HepG2 (cell line): ENCODE data around the gene PLPPR2. TPM values are rescaled to one million over a fixed set of nuclear protein-coding genes. Genes with fewer than 3 reads are reported as not detected.
A peak's percentile ranks its signal among the peaks of the same experiment; 100 is the strongest.

ENCODE experiments used
- EEA1 ChIP-seq: sonication (generic); formaldehyde crosslinking; IDR thresholded peaks from 2 replicates; pipeline ENCODE4 v1.5.1; 2020; ENCODE audit warnings: mild to moderate bottlenecking, missing genetic modification reagents, borderline replicate concordance
- GABPB1 ChIP-seq: IDR thresholded peaks from 2 replicates; pipeline ENCODE4 v1.6.1; 2016; ENCODE audit warnings: mild to moderate bottlenecking, missing genetic modification reagents, moderate library complexity, missing compliant biosample characterization
- HDAC1 ChIP-seq: sonication (generic); formaldehyde crosslinking; IDR thresholded peaks from 2 replicates; pipeline ENCODE4 v1.5.1; 2020; ENCODE audit warnings: mild to moderate bottlenecking, missing genetic modification reagents
- HDAC2 ChIP-seq: sonication (generic); formaldehyde crosslinking; IDR thresholded peaks from 2 replicates; pipeline ENCODE4 v1.4.0; 2020; ENCODE audit warnings: missing genetic modification reagents
- HMG20A ChIP-seq: IDR thresholded peaks from 2 replicates; pipeline ENCODE4 v1.6.1; 2016; ENCODE audit warnings: borderline replicate concordance
- HOXA7 ChIP-seq: sonication (generic); formaldehyde crosslinking; IDR thresholded peaks from 2 replicates; pipeline ENCODE4 v1.8.1; 2022; ENCODE audit warnings: mild to moderate bottlenecking, missing genetic modification reagents, moderate library complexity
- NFRKB ChIP-seq: fragments of 450-650 bp; IDR thresholded peaks from 2 replicates; pipeline ENCODE4 v1.6.1; 2017
- SMAD3 ChIP-seq: sonication (generic); formaldehyde crosslinking; IDR thresholded peaks from 2 replicates; pipeline ENCODE4 v1.4.0; 2020; ENCODE audit warnings: missing genetic modification reagents
- SNAPC2 ChIP-seq: sonication (generic); formaldehyde crosslinking; IDR thresholded peaks from 2 replicates; pipeline ENCODE4 v1.8.1; 2022; ENCODE audit warnings: mild to moderate bottlenecking, missing genetic modification reagents
- SRF ChIP-seq: IDR thresholded peaks from 2 replicates; pipeline ENCODE4 v1.6.1; 2011; ENCODE audit warnings: mild to moderate bottlenecking, low read depth, low read length, moderate library complexity
- U2AF1 ChIP-seq: fragments of 200-400 bp; formaldehyde crosslinking; optimal IDR thresholded peaks from 2 replicates; pipeline ENCODE3; 2017; ENCODE audit warnings: mild to moderate bottlenecking, low read depth, low read length
- ZBTB3 ChIP-seq: sonication (generic); formaldehyde crosslinking; IDR thresholded peaks from 2 replicates; pipeline ENCODE4 v1.4.0; 2020; ENCODE audit warnings: low read depth, mild to moderate bottlenecking, moderate library complexity, missing genetic modification reagents, borderline replicate concordance
- ZBTB38 ChIP-seq: sonication (generic); formaldehyde crosslinking; IDR thresholded peaks from 2 replicates; pipeline ENCODE4 v1.5.1; 2020; ENCODE audit warnings: mild to moderate bottlenecking, missing genetic modification reagents
- ZNF101 ChIP-seq: sonication (generic); formaldehyde crosslinking; IDR thresholded peaks from 2 replicates; pipeline ENCODE4 v1.4.0; 2020; ENCODE audit warnings: mild to moderate bottlenecking, low read depth, missing genetic modification reagents, borderline replicate concordance
- ZNF124 ChIP-seq: sonication (generic); formaldehyde crosslinking; IDR thresholded peaks from 2 replicates; pipeline ENCODE4 v1.4.0; 2020; ENCODE audit warnings: missing genetic modification reagents
- ZNF337 ChIP-seq: sonication (generic); formaldehyde crosslinking; IDR thresholded peaks from 2 replicates; pipeline ENCODE4 v1.5.1; 2020; ENCODE audit warnings: missing genetic modification reagents, low read depth, mild to moderate bottlenecking, borderline replicate concordance
- ZNF432 ChIP-seq: sonication (generic); formaldehyde crosslinking; IDR thresholded peaks from 2 replicates; pipeline ENCODE4 v1.5.0; 2020; ENCODE audit warnings: missing genetic modification reagents, mild to moderate bottlenecking, borderline replicate concordance
- ZNF557 ChIP-seq: sonication (generic); formaldehyde crosslinking; IDR thresholded peaks from 2 replicates; pipeline ENCODE4 v1.4.0; 2020; ENCODE audit warnings: missing genetic modification reagents
- polyA plus RNA-seq, 8 experiments: library from polyadenylated mRNA; depleted of rRNA in 3 of 8; stranded (reverse) in 7 of 8; unstranded in 1 of 8; fragments of >200 nt; fragmentation: Illumina TruSeq in 4 of 8; extraction: Trizol in 4 of 8; gene quantifications; 2 replicates each; pipeline versions ENCODE4 v1.2.1 to v1.2.3, GENCODE V29; 2011 to 2016; ENCODE audit warnings: low read depth in 4 of 8, missing spikeins in 1 of 8, mixed read lengths in 1 of 8; ENCODE audit not compliant: insufficient read depth in 1 of 8
- total RNA-seq, 5 experiments: library from RNA; depleted of rRNA; stranded (reverse); fragments of >200 nt; fragmentation: Illumina TruSeq; extraction: Trizol; gene quantifications; 2 replicates each; pipeline ENCODE4 v1.2.3, GENCODE V29; 2016; ENCODE audit warnings: low read depth in 1 of 5
- TF ChIP-seq, protein P1 (sequence below): IDR thresholded peaks from 2 replicates; pipeline ENCODE4 v1.6.1; 2016; ENCODE audit warnings: control low read depth
- TF ChIP-seq, protein P2 (sequence below): sonication (generic); formaldehyde crosslinking; IDR thresholded peaks from 2 replicates; pipeline ENCODE4 v1.4.0; 2020; ENCODE audit warnings: missing genetic modification reagents, low read depth, mild to moderate bottlenecking, borderline replicate concordance
- TF ChIP-seq, protein P3 (sequence below): sonication (generic); formaldehyde crosslinking; conservative IDR thresholded peaks from 2 replicates; pipeline ENCODE4 v1.8.0; 2022; ENCODE audit warnings: missing genetic modification reagents
- TF ChIP-seq, protein P4 (sequence below): sonication (generic); formaldehyde crosslinking; IDR thresholded peaks from 2 replicates; pipeline ENCODE4 v1.4.0; 2020; ENCODE audit warnings: mild to moderate bottlenecking, missing genetic modification reagents
- TF ChIP-seq, protein P5 (sequence below): sonication (generic); formaldehyde crosslinking; IDR thresholded peaks from 2 replicates; pipeline ENCODE4 v1.5.0; 2020; ENCODE audit warnings: missing genetic modification reagents
- TF ChIP-seq, protein P6 (sequence below): sonication (generic); formaldehyde crosslinking; conservative IDR thresholded peaks from 2 replicates; pipeline ENCODE4 v1.5.0; 2020; ENCODE audit warnings: missing genetic modification reagents

Gene PLPPR2
- total and polyA plus RNA-seq, 2 of the 13 experiments (the other 11 are each of a cell fraction or from before 2014, with no cell fraction given): 1.5 to 2.1 TPM

DNA sequence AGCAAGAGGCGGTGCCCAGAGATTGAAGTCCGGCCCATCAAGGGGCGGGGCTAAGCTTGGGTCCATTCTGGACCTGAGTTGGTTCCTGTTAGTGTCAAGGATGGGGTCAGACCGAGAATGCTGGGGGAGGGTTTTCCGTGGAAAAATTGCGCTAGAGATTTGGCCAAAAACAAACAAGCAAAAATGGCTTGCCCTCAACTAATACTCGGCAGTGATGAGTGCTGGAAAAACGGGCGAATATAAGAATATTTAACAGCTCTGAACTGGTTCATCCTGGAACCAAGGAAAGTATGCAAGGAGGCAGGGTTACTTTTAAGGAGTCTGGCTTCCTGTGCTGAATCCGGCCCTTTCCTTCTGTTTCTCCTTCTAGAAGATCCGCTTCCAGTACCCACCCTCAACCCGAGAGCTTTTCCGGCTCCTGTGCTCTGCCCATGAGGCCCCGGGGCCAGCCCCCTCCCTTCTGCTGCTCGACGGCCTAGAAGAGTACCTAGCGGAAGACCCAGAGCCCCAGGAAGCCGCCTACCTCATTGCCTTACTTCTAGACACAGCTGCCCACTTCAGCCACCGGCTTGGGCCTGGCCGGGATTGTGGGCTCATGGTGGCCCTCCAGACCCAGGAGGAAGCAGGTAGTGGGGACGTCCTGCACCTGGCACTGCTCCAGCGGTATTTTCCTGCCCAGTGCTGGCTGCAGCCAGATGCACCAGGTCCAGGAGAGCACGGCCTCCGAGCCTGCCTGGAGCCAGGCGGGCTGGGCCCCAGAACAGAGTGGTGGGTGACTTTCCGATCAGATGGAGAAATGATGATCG lies 20.1 kb downstream of the PLPPR2 start (continued):
- no peak for TF ChIP-seq ZNF432 (CRISPR knock-in tag)
- no peak for TF ChIP-seq HMG20A (CRISPR knock-in tag)
- TF ChIP-seq, protein P1, sequence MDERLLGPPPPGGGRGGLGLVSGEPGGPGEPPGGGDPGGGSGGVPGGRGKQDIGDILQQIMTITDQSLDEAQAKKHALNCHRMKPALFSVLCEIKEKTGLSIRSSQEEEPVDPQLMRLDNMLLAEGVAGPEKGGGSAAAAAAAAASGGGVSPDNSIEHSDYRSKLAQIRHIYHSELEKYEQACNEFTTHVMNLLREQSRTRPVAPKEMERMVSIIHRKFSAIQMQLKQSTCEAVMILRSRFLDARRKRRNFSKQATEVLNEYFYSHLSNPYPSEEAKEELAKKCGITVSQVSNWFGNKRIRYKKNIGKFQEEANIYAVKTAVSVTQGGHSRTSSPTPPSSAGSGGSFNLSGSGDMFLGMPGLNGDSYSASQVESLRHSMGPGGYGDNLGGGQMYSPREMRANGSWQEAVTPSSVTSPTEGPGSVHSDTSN (CRISPR knock-in tag): no peak
- TF ChIP-seq, protein P2, sequence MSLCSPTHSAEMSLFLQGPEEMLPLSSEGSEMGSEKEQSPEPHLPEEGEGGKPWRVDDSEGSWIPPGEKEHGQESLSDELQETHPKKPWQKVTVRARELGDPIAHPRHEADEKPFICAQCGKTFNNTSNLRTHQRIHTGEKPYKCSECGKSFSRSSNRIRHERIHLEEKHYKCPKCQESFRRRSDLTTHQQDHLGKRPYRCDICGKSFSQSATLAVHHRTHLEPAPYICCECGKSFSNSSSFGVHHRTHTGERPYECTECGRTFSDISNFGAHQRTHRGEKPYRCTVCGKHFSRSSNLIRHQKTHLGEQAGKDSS (CRISPR knock-in tag): no peak
- TF ChIP-seq GABPB1 (CRISPR knock-in tag): no peak; the same call in 1 of the 2 replicates
- no peak for TF ChIP-seq ZNF124
- TF ChIP-seq ZBTB38 (CRISPR knock-in tag): 0 out of 2 replicates have a peak, but pooled peaks have one; percentile 48
- peak; percentile 36 for TF ChIP-seq HDAC2 (CRISPR knock-in tag)
- TF ChIP-seq ZNF337: no peak
- TF ChIP-seq, protein P3, sequence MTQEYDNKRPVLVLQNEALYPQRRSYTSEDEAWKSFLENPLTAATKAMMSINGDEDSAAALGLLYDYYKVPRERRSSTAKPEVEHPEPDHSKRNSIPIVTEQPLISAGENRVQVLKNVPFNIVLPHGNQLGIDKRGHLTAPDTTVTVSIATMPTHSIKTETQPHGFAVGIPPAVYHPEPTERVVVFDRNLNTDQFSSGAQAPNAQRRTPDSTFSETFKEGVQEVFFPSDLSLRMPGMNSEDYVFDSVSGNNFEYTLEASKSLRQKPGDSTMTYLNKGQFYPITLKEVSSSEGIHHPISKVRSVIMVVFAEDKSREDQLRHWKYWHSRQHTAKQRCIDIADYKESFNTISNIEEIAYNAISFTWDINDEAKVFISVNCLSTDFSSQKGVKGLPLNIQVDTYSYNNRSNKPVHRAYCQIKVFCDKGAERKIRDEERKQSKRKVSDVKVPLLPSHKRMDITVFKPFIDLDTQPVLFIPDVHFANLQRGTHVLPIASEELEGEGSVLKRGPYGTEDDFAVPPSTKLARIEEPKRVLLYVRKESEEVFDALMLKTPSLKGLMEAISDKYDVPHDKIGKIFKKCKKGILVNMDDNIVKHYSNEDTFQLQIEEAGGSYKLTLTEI (CRISPR knock-in tag): no peak
- TF ChIP-seq HDAC1: peak; percentile 45; the same call in 1 of the 2 replicates
- no peak for TF ChIP-seq ZNF101
- no peak for TF ChIP-seq ZBTB3 (CRISPR knock-in tag)
- TF ChIP-seq, protein P4, sequence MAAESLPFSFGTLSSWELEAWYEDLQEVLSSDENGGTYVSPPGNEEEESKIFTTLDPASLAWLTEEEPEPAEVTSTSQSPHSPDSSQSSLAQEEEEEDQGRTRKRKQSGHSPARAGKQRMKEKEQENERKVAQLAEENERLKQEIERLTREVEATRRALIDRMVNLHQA: no peak
- TF ChIP-seq HOXA7: no peak
- no peak for TF ChIP-seq NFRKB
- TF ChIP-seq ZNF557 (CRISPR knock-in tag): peak; percentile 48; the same call in 1 of the 2 replicates
- TF ChIP-seq, protein P5, sequence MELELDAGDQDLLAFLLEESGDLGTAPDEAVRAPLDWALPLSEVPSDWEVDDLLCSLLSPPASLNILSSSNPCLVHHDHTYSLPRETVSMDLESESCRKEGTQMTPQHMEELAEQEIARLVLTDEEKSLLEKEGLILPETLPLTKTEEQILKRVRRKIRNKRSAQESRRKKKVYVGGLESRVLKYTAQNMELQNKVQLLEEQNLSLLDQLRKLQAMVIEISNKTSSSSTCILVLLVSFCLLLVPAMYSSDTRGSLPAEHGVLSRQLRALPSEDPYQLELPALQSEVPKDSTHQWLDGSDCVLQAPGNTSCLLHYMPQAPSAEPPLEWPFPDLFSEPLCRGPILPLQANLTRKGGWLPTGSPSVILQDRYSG (CRISPR knock-in tag): no peak
- TF ChIP-seq, protein P6, sequence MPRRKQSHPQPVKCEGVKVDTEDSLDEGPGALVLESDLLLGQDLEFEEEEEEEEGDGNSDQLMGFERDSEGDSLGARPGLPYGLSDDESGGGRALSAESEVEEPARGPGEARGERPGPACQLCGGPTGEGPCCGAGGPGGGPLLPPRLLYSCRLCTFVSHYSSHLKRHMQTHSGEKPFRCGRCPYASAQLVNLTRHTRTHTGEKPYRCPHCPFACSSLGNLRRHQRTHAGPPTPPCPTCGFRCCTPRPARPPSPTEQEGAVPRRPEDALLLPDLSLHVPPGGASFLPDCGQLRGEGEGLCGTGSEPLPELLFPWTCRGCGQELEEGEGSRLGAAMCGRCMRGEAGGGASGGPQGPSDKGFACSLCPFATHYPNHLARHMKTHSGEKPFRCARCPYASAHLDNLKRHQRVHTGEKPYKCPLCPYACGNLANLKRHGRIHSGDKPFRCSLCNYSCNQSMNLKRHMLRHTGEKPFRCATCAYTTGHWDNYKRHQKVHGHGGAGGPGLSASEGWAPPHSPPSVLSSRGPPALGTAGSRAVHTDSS: no peak
- no peak for TF ChIP-seq EEA1 (CRISPR knock-in tag)
- no peak for TF ChIP-seq SMAD3
- TF ChIP-seq SRF: no peak
- no peak for TF ChIP-seq SNAPC2 (CRISPR knock-in tag)
- TF ChIP-seq U2AF1: no peak
